Measurements from ENCODE around the gene CTXN1.
A peak's percentile ranks its signal among the peaks of the same experiment; 100 is the strongest.
"Not testable (repeated sequence)": the region's sequence is repeated elsewhere in the genome, so short reads cannot be mapped to it uniquely, and the experiment has no call there.

CTXN1 gene

DNA sequence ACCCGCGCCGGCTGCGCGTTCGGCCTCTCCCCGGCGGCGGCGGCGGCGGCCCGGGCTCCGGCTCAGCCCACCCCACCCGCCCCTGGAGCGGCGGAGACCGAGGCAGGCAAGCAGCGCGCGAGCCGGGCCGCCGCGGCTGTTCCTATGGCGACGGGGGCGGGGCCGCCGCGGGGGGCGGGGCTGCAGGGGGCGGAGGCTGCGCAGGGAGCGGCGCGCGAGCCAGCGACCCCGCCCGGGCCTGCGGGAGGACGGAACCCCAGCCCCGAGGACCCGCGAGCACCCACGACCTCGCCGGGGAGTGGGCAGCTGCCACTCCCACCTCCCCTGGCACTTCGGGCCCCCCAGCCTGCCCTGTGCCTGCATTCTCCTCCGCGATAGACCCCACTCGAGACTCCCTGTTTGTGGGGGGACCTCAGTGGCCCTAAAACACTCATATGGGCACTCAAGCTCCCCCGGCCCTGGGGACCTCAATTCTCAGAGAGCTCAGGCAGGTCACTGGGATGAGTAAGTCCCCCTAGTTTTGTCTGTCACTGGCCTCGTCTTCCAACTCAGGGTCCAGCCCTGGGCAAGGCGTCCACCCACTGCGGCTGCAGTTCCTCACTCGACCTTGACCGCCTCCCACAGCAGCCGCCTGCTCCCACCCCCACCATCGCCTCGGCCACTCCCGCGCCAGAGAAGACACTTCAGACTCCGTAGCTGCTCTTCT, at the start of gene CTXN1:
CTXN1 (minus strand) TSS at position 115 of the 706 bp plus-strand sequence. CDS start 597 bp downstream, outside the sequence.
- DNase-seq = peak in 6 of 14 donors; percentile 3 to 56 (median 18)

DNA sequence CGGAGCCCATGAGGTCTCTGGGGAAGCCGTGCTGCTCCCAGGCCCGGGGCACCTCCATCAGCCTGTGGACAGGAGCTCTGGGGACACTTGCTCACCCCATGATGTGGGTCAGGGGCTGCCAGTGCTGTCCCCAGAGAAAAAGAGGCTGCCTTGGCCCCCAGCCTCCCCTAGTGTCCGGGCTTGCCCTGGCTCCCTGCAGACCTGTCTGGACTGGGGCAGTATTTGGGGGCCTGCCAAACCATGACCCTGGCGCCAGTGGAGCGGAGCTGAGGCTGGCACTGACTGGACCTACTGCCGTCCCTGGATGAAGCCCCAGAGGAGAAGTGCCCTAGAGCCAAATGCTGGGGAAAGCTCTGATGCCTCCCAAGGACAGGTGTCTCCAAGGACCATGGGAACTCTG, 49.1 kb upstream of the CTXN1 start:
- peak in 11 of 14 donors; percentile 17 to 94 (median 68) for DNase-seq

DNA sequence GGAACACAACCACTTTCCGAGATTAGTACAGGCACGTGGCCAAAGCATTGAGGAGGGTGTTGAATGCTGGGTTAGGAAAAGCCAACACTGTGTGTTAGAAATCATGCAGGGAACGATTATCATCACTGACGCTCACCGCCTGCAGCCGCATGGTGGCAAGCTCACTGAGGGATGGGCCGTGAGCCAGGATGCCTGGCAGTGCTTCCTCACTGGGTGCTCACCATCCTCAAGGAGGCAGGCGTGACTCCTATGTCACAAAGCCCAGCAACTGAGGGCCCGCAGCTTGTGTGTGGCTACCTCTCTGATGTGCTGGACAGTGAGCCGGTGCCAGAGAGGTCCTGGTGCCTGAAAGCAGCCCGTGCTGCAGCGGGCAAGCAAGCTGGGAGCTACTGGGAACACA, 47.9 kb upstream of the CTXN1 start:
- peak in 9 of 14 donors; percentile 13 to 81 (median 23) for DNase-seq

DNA sequence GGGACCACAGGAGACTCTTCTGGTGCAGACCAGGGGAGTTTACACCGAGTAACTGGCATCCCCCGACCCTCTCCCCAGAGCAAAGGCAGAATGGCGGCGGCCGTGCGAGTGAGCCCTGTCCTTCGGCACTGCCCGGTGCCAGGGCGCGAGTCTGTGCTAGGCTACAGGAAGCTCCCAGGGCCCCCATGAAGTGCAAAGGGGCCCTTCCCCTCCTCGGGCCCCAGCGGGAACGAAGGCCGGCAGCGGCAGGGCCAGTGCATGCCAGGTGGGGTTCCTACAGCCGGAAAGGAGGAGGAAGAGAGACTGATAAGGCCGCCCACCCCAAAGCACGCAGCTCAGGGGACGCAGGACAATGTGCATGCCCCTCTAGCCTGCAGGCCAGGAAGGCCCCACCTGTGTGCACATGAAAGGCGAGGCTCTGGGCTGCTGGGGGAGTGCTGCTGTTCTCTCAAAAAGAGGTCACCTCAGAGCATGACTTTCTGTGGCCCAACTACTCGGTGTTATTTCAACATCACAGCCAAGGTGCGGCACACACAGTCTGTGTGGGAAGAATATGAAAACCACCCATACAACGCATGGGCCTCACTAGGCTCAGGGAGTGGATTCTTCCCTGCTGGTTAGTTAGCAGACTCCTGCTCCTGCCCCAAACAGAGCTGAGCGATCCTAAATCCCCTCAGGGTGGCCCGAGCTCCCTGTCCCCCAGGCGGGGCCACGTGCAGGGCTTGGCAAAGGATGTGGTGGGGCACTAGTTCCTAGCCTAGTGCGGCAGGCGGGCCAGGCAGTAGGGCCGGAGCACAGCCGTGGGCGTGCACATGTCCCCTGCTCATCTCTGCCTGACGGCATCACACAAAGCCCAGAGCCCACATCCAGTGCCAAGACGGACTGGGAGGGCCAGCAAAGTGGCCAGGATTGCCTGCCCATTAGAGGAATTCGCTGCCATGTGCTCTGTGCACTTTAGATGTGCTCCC, 45.9 kb upstream of the CTXN1 start:
- DNase-seq = peak in 4 of 14 donors; percentile 5 to 50 (median 22)

DNA sequence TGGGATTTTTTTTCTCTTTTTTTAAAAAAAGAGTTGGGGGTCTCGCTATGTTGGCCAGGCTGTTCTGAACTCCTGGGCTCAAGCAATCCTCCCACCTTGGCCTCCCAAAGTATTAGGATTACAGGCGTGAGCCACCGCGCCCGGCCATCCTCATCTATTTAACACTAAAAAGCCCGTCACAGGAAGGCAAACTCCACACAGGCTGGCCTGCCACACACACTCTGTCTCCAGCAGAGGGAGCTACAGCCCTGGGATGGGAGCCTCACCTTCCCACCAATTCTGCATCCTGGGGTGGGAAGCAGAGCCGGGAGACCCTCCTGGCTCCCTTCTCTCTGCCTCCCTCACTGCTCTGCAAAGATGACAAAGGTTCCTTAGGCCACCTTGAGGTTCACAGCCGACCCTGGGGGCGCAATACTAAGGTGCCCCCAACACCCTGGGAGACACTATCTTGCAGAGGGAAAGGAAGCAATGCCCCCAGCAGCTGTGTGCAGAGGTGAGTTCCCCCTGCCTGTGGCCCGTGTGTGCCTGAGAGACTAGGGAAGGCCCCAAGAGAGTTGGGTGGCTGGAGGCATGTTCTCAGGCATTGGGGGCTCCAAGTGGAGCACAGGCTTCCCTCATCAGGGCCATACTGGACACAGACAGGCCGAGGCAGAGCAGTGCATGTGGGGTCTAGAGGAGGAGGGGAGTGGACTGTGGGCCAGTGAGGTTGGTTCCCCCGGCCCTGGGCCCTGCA, 44.9 kb upstream of the CTXN1 start:
- peak in 2 of 14 donors; percentile 3 to 19 for DNase-seq

DNA sequence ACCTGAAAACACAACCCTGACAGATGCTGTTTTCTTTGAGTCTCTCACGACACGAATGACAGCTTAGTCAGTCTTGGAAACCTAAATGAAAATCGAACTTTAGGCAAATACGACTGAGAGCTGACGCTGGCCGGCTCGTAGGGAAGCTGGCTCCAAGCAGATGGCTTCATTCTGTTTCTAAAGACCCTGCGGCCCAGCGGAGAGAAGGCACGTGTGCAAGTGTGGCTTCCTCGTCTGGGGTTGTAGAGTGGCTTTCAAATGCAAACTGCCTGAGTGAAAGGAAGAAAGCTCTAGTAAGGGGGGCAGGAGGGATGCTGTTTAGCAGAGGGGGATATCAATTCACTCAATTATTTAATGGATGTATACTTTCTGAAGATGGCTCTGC, 43.6 kb upstream of the CTXN1 start:
- no peak for DNase-seq

DNA sequence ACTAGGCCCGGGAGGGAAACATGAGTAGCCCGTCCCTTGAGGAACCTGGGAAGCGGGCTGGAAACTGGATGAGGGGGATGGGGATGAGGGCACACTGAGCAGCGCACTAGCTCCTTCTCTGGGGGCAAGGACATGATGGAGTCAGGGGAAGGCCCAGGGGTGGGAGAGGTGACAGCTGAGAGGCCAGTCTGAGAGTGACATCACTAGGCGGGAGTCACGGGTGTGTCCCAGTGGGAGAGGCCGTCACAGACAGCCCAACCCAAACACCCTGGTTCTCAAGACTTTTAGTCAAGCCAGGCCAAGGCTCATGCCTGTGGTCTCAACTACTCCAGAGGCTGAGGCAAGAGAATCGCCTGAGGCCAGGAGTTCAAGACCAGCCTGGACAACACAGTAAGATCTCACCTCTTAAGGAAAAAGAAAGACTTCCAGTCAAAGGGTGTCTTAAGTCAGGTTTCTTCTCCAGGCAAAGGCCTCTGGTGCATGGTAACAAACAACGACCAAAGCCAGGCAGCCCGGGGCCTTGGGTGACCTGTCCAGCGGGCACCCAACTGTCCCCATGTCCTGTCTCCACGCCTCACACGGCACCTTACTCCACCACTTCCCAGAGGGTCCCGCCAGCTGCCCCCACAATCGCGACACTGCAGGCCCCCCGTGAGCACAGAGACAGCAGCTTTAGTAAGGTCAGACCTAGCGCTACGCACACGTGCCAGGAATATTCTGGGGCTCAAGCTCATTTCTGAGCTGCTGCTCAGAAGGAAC, 43.0 kb upstream of the CTXN1 start:
- no peak for DNase-seq

DNA sequence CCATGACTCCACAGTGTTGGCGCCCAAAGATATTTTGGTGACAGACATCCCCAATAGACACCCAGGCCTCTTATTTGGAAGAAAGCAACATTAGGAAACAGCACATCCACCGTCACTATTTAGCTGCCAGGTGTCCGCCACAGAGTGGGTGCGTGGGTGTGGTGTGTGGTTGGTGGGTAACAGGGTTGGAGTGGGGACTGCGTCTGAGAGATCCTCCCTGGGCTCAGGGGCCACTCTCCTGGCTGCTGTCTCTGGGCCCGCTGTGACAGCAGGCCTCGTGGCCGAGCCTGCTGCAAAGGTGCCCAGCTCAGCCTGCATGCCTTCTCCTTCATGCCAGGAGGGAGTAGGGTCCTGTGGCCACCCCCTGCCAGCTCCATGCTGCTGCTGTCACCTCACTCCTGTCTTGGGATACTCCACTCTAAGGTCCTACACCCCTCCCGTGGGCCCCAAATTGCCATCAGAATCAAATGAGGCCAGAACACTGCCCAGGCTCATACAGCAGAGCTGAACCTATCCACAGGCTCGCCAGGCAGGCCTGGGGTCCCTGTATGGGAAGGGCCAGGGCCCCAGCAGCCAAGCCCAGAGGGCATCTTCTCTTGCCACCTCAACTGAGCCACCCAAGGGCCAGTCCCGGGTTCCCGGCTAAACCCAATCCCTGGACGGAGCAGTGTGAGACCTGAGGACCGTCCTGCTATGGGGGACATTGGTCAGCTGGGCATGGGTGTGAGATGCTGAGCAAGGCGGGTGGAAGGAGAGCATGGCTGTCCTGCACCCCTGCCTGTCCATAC, 42.3 kb upstream of the CTXN1 start:
- no peak for DNase-seq

DNA sequence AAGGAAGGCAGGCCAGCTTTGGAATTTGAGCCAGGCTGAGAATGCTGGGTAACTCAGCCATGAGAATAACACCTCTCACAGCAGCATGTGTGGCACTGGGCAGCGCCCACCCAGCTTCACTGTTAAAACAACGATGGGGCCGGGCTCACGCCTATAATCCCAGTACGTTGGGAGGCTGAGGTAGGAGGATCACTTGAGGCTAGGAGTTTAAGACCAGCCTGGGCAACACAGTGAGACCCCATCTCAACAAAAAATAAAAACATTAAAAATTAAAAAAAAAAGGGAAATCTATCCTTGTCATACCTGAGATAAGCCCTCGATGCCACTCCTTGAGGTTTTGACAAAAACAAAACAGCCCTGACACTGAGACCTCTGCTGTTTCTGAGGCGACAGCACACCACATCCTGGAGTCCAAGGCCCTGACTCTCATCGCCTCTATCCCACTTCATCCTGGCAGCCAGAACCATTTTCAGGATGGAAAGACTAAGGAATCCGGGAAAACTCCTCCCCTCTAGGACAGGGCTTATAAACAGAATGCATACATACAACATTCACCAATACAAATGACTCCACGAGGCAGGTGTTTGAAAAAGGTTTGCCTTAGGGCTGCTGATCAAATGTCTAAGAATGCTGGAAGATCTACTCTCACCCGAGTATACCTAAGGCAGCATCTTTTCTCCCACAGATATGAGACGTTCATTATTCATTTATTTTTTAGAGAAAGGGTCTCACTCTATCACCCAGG, 40.2 kb upstream of the CTXN1 start:
- DNase-seq = no peak

DNA sequence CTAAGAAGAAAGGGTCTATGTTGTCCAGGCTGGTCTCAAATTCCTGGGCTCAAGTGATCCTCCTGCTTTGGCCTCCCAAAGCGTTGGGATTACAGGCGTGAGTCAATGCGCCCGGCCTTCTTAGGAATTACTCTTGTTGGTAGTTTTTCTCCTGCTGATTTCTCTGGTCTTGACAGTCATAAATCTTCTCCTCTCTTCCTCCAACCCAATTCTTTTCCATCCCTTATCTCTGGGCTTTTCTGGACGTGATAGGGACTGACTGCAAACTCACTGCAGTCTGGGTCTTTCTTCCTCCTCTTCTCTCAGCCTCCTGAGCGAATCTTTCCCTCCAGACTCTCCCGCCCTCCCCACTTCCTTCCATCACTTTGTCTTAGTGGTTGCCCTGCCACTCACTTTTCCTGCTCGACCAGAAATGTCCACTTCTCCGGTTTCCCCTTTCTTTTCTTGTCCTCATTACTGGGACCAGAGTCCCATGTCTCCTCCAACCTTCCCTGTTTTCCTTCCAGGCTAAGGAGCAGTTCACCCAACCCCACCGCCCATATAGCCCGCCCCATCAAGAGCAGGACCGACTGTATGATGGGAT, 39.4 kb upstream of the CTXN1 start:
- DNase-seq = no peak

DNA sequence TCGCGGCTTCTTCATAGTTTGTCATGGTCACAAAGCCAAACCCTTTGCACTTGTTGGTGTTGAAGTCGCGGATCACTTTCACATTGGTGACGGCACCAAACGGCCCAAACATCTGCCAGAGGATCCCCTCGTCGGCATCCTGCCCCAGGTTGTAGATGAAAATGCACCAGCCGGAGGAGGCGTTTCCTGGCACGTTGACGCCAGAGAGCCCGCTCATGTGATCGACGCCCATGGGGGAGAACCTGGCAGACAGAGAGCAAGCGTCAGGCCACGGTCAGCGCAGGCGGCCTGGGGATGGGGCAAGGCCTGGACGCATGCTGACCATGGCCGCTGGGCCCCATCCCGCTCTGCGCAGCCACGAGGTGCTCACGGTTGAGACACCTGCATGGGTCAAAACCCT, 37.6 kb upstream of the CTXN1 start:
- no peak for DNase-seq

DNA sequence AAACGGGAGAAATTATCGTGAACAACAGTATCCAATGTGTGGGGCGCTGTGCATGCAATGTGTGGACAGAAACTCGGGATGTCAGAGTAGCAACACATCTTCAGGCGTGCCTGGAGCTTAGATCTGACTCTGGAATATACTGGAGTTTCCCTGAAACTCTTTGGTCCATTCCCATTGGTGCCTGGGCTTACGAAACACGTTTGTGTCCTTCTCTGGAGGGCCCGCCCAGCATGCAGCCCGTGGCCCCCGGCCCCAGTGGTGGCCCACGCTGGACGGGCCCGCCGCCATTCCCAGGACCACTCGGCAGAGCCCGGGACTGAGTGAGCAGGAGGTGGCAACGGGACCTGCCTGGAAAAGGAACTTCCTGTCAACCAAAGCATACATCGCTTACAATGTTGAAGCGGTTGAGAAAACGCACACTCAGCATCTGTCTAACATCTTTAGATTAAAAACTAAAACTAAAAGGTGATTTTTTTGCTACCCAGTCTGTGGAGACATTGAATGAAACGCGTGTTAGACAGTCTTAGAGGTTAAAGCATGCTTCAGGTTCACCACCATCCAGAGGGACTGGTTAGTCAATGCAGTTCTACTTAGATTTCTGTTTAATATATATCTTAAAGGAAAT, 36.8 kb upstream of the CTXN1 start:
- no peak for DNase-seq

DNA sequence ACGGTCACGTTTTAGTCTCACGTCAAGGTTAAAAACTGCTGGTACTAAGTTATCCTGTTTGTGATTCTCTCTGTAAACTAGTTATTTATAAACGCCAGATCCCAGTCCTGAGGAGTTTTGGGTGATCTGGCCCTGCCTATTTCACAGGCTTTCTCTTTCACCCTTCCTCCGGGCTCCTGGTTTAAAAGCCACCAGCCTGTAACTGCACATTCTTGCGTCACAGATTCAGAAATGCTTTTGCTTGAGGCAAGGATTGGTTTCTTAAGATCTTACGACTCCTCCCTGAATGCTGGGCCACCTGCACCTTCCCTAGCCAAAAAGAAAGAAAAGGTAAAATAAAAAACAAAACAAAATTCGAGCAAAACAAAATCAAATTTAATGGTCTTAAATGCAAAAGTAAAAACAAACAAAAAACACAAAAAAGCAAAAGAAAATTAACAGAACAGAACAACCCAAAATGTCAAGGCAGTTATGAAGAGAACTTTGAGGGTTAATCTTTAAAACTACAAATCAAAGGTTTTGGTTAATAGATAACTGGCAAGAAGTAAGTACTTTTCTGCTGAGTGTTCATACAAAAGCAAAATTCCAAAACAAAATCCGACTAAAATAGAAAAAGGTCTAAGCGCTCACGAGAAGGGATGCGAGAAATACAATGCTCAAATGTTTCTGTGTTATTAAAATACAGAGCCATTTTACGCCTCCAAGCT, 36.1 kb upstream of the CTXN1 start:
- DNase-seq = no peak

DNA sequence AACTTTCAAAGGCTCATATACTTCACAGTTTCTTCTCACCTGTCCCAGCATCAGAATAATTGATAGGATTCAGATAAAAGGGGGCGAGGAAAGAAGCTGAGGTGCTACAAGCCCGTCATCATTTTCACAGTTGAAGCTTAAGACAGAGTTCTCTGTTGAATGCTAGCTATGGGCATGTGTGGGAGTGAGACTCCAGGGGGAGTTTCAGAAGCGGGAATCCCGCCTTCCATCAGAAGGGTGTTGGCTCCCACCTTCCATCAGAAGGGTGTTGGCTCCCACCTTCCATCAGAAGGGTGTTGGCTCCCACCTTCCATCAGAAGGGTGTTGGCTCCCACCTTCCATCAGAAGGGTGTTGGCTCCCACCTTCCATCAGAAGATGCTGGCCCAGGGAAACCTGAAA, 35.1 kb upstream of the CTXN1 start:
- DNase-seq = not testable (repeated sequence)

DNA sequence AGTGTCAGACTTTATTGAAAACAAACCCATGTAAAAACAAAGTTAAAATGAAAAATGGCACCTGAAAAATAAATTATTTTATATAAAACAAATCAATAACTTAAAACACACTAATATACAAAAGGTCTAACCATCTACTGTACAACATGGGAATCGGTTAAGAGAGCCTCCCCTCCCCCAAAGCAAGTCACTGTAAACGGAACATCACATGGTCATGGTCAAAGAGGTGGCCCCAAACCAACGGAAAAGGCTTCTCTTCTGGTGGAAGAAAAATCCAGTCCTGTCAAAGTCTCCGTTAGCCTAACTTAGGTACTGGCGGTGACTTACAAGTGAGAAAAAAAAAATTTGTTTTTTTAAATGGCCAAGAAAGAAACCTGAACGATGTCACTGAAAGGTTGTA, 33.3 kb upstream of the CTXN1 start:
- no peak for DNase-seq

DNA sequence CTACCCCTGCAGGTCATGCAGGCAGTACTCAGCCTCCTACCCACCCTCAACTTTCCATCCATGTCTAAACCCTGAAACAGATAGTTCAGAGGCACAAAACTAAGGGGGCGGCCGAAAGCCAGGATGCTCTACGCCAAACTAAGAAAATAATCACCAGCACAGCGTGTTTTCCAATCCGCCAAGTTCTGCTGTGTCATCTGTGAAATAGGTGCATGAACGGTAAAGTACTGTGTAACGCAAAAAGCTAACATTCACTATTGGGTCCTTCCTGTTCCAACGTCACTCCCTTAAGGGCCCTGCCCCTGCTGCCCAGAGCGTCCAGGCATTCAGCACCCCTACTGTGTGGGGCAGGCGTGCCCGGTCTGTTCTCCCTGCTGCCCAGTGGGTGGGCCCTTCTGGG, 29.8 kb upstream of the CTXN1 start:
- no peak for DNase-seq

DNA sequence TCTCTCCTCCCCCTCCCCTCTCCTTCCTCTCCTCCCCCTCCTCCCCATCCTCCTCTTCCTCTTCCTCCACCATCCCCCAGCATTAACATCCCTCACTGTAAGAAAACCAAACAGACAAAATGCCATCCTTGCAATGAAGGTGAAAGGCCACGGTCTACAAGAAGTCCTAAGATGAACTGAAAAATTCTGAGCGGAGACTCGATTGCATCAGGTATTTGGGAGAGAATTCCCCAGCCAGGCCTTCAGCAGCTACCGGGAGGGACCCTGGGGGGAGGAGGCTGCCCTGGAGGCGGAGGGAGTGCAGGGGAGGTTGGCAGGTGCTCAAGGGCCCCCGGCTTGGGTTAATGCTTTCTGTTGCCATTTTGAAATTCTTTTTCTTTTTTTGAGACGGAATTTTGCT, 27.6 kb upstream of the CTXN1 start:
- DNase-seq = no peak

DNA sequence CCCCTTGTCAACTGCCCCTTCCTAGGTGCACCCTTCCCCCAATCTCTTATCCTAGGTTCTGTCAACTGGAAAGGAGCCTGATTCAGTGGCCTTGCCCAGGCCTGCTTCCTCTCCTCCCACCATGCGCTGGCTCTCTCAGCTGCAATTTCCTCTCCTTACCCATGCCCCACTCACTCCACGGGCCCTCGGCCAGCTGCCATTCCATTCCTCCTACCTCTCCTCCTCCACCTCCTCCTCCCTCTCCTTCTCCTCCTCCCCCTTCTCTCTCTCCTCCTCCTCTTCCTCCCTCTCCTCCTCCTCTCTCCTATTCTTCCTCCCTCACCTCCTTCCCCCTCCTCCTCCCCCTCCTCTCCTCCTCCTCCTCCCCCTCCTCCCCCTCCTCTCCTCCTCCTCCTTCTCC, 27.1 kb upstream of the CTXN1 start:
- DNase-seq = peak in 1 of 14 donors; percentile 69

DNA sequence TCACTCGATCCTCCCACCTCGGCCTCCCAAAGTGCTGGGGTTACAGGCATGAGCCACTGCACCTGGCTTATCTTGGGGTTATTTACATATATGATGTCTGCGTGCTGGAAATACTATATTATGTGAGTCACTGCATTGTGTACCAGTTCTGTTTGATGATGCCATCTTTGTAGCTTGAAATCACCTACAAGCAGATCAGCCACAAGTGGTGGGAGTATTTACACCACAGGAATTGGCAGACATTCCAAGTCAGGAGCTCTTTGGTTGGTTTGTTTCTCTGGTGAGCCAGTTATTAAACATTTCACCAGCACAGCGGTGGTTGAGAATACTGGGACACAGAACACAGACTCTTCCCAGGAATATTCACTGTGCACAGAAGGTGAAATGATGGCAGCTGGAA, 22.0 kb upstream of the CTXN1 start:
- DNase-seq = no peak
